ENCODE measurements around the gene CFAP410.

CFAP410 gene

DNA sequence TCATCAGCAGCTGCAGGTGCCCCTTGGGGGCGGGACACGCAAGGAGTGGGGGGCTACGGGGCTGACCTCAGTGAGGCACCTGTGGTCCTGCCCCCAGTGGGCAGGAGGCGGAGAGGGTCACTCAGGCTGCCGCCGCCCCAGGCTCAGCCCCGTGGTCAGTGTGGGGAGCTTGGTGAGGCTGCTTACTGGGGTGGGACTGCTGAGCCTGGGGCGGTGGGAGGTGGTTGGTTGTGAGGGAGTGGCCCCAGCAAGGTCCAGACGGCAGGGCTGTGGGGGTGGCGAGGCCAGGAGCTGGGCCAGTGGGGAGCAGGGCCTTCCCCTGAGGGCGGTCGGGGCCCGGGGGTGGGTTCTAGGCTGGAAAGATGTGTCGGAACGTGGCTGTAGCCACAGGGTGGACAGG, 25.1 kb downstream of the CFAP410 start:
- TF ChIP-seq YY1 (IDR thresholded peaks at IDR 0.05; ENCODE audit: low read depth), result no peak
- no peak for TF ChIP-seq TAF1 (IDR thresholded peaks at IDR 0.05; ENCODE audit: low read depth)
- TF ChIP-seq CREB1 (IDR thresholded peaks at IDR 0.05; ENCODE audit: low read depth), result no peak
- TF ChIP-seq, protein P1, sequence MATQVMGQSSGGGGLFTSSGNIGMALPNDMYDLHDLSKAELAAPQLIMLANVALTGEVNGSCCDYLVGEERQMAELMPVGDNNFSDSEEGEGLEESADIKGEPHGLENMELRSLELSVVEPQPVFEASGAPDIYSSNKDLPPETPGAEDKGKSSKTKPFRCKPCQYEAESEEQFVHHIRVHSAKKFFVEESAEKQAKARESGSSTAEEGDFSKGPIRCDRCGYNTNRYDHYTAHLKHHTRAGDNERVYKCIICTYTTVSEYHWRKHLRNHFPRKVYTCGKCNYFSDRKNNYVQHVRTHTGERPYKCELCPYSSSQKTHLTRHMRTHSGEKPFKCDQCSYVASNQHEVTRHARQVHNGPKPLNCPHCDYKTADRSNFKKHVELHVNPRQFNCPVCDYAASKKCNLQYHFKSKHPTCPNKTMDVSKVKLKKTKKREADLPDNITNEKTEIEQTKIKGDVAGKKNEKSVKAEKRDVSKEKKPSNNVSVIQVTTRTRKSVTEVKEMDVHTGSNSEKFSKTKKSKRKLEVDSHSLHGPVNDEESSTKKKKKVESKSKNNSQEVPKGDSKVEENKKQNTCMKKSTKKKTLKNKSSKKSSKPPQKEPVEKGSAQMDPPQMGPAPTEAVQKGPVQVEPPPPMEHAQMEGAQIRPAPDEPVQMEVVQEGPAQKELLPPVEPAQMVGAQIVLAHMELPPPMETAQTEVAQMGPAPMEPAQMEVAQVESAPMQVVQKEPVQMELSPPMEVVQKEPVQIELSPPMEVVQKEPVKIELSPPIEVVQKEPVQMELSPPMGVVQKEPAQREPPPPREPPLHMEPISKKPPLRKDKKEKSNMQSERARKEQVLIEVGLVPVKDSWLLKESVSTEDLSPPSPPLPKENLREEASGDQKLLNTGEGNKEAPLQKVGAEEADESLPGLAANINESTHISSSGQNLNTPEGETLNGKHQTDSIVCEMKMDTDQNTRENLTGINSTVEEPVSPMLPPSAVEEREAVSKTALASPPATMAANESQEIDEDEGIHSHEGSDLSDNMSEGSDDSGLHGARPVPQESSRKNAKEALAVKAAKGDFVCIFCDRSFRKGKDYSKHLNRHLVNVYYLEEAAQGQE (IDR thresholded peaks at IDR 0.05; ENCODE audit: low read depth), result no peak
- no peak for TF ChIP-seq RAD21 (IDR thresholded peaks at IDR 0.05; ENCODE audit: low read depth)

DNA sequence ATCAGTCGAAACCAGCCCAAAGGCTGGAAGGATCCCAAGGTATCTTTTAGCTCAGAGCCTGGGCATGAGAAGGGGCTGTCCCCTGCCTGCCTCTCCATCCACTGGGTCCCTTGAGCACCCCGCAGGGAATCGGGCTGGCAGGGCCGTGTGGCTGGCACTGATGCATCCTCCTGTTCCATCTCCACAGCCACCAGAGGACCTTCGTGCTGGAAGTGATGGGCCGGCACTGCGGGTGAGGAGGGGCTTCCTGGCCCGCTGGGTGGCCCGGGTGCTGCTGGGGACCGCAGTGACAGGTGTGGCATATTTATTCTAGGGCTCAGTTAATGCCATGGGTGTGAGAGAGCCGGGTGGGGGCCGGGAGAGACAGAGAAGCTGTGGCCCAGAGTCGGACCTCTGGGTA, 25.7 kb downstream of the CFAP410 start:
- TF ChIP-seq CREB1 (IDR thresholded peaks at IDR 0.05; ENCODE audit: low read depth) (no peak), ZBTB7A (IDR thresholded peaks at IDR 0.05; ENCODE audit: low read depth) (no peak)
- TF ChIP-seq, protein P2, sequence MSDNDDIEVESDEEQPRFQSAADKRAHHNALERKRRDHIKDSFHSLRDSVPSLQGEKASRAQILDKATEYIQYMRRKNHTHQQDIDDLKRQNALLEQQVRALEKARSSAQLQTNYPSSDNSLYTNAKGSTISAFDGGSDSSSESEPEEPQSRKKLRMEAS (IDR thresholded peaks at IDR 0.05), result no peak

- TF ChIP-seq CEBPB (IDR thresholded peaks at IDR 0.05), result no peak
These were observed 26.5 kb downstream of the CFAP410 start for GRCh38 chr21:44312716-44313115.

DNA sequence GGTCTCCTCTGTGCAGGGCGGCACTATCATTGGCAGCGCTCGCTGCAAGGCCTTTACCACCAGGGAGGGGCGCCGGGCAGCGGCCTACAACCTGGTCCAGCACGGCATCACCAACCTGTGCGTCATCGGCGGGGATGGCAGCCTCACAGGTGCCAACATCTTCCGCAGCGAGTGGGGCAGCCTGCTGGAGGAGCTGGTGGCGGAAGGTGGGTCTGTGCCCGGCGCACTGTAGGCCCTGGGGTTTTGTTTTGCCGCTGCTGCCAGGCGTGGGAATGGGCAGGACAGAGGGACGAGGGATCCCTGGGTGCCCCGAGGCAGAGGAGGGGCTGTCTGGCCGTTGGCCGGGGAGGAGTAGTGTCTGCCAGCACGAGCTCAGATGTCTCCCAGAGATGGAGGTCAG, 27.1 kb downstream of the CFAP410 start:
- TF ChIP-seq EP300 (IDR thresholded peaks at IDR 0.05; ENCODE audit: borderline replicate concordance) (no peak), CREB1 (IDR thresholded peaks at IDR 0.05; ENCODE audit: low read depth) (no peak), TEAD4 (IDR thresholded peaks at IDR 0.05) (no peak)

- TF ChIP-seq, protein P2 (IDR thresholded peaks at IDR 0.05), result no peak
- TF ChIP-seq, protein P3, sequence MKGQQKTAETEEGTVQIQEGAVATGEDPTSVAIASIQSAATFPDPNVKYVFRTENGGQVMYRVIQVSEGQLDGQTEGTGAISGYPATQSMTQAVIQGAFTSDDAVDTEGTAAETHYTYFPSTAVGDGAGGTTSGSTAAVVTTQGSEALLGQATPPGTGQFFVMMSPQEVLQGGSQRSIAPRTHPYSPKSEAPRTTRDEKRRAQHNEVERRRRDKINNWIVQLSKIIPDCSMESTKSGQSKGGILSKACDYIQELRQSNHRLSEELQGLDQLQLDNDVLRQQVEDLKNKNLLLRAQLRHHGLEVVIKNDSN (IDR thresholded peaks at IDR 0.05), result no peak
- TF ChIP-seq EGR1 (IDR thresholded peaks at IDR 0.05) (no peak), TEAD4 (IDR thresholded peaks at IDR 0.05) (no peak), TCF12 (IDR thresholded peaks at IDR 0.05; ENCODE audit: low read depth) (no peak), TAF1 (IDR thresholded peaks at IDR 0.05; ENCODE audit: low read depth) (no peak), EP300 (IDR thresholded peaks at IDR 0.05; ENCODE audit: borderline replicate concordance) (no peak), FOXM1 (IDR thresholded peaks at IDR 0.05; ENCODE audit: borderline replicate concordance, low read depth) (no peak), CREB1 (IDR thresholded peaks at IDR 0.05; ENCODE audit: low read depth) (no peak), NFIC (IDR thresholded peaks at IDR 0.05) (no peak), CEBPB (IDR thresholded peaks at IDR 0.05) (no peak), ZBTB7A (IDR thresholded peaks at IDR 0.05; ENCODE audit: low read depth) (no peak)
- TF ChIP-seq, protein P1 (IDR thresholded peaks at IDR 0.05; ENCODE audit: low read depth), result no peak
These were observed 28.3 kb downstream of the CFAP410 start for GRCh38 chr21:44310628-44311507.

DNA sequence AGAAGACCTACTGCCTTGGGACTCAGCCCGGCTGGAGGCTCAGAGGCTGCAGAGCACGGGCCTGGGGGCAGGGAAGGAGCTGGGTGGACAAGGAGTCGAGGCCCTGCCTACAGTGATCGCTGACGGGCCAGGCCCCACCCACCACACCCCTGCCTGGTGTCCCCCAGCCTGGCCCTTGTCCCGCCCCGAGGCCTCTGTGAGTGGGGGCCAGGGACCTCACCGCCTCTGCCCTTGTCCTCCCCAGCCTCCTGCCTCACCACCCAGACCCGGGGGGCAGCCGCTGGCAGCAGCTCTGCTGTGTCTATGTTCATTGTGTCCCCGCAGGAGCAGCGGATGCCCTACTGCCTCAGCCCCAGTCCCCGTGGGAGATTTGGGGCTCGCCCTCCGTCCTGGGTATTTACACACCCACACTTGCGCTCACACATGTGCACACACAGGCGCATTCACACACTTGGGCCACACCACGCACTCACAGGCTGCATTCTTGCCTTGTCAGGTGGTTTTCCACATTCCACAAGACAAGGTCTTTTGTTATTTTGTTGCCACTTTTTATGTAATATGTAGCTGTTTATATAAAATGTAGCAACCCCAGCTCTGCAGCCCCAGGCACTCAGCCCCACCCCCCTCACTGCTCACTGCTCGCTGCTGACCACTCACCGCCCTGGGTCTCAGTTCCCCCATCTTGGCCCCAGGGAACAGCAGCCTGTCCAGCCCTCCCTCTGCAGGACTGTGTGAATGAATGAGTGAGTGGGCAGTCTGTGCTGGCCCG, 32.1 kb downstream of the CFAP410 start:
- TF ChIP-seq CREB1 (IDR thresholded peaks at IDR 0.05; ENCODE audit: low read depth) (no peak), FOXM1 (IDR thresholded peaks at IDR 0.05; ENCODE audit: borderline replicate concordance, low read depth) (no peak), EGR1 (IDR thresholded peaks at IDR 0.05) (no peak), EP300 (IDR thresholded peaks at IDR 0.05; ENCODE audit: borderline replicate concordance) (no peak), CEBPB (IDR thresholded peaks at IDR 0.05) (no peak), TAF1 (IDR thresholded peaks at IDR 0.05; ENCODE audit: low read depth) (no peak), NFIC (IDR thresholded peaks at IDR 0.05) (no peak), RAD21 (IDR thresholded peaks at IDR 0.05; ENCODE audit: low read depth) (no peak)
- TF ChIP-seq, protein P1 (IDR thresholded peaks at IDR 0.05; ENCODE audit: low read depth), result no peak
- TF ChIP-seq, protein P3 (IDR thresholded peaks at IDR 0.05), result no peak
